Caco-2 (cell line): Measurements from ENCODE around the gene SEC22A. TPM values are rescaled to one million over a fixed set of nuclear protein-coding genes. Genes with fewer than 3 reads are reported as not detected.

Source experiments
- Bru-seq: library from RNA; stranded (reverse); fragments of 400-500 nt; gene quantifications from one replicate; lab custom pipeline; 2021; lab: Mats Ljungman, UMichigan
- BruChase-seq, 2 experiments: library from RNA; stranded (reverse); fragments of 400-500 nt; gene quantifications; one replicate each; lab custom pipeline; 2021; lab: Mats Ljungman, UMichigan
- BruUV-seq: library from RNA; stranded (reverse); fragments of 400-500 nt; replicated peaks from 2 replicates; lab custom pipeline; 2021; lab: Mats Ljungman, UMichigan
- CTCF ChIA-PET: fragments of 300-600 bp; sonication (Branson Sonifier 250); formaldehyde crosslinking; loops from one replicate; lab custom pipeline; 2022; ENCODE audit warnings: antibody characterized with exemption; lab: Charles Lee
- POLR2A ChIA-PET: fragments of 300-600 bp; sonication (Branson Sonifier 250); formaldehyde crosslinking; loops from one replicate; lab custom pipeline; 2022; ENCODE audit warnings: antibody characterized with exemption; lab: Charles Lee
- DNase-seq, 2 experiments: peaks; one replicate each; pipeline versions ENCODE4 v3.0.0 to v3.0.0-alpha.2; 2020 to 2022
- H3K27me3 ChIP-seq: replicated peaks from 2 replicates; pipeline ENCODE4 v1.6.0; 2011; ENCODE audit warnings: low read length; ENCODE audit not compliant: control insufficient read depth, insufficient read depth
- H3K36me3 ChIP-seq: 2 replicates; pipeline ENCODE4 v1.5.1; 2011; ENCODE audit warnings: low read length; ENCODE audit not compliant: control insufficient read depth, insufficient read depth
- H3K4me1 ChIP-seq: fragments of 250-450 bp; sonication (Bioruptor Pico); 2 replicates; pipeline ENCODE4 v1.5.1; 2020; ENCODE audit warnings: mild to moderate bottlenecking
- H3K4me3 ChIP-seq: 2 replicates; pipeline ENCODE4 v1.5.1; 2011; ENCODE audit warnings: low read depth, mild to moderate bottlenecking, control low read depth, low read length
- H3K9me3 ChIP-seq: fragments of 250-450 bp; sonication (Bioruptor Pico); 2 replicates; pipeline ENCODE4 v1.5.1; 2020; ENCODE audit warnings: mild to moderate bottlenecking, moderate library complexity
- H3K27ac Mint-ChIP-seq: one replicate; pipeline ENCODE4 v1.8.0; 2022; ENCODE audit warnings: mixed read lengths; ENCODE audit not compliant: unreplicated experiment
- H3K27me3 Mint-ChIP-seq: one replicate; pipeline ENCODE4 v1.8.0; 2022; ENCODE audit warnings: mixed read lengths; ENCODE audit not compliant: insufficient read depth, unreplicated experiment
- H3K36me3 Mint-ChIP-seq: one replicate; pipeline ENCODE4 v1.8.0; 2022; ENCODE audit warnings: mild to moderate bottlenecking, mixed read lengths; ENCODE audit not compliant: insufficient read depth, unreplicated experiment
- H3K4me1 Mint-ChIP-seq: one replicate; pipeline ENCODE4 v1.8.0; 2022; ENCODE audit warnings: low read depth, mixed read lengths; ENCODE audit not compliant: unreplicated experiment
- H3K4me3 Mint-ChIP-seq: one replicate; pipeline ENCODE4 v1.8.0; 2022; ENCODE audit warnings: mild to moderate bottlenecking, moderate library complexity, mixed read lengths; ENCODE audit not compliant: unreplicated experiment
- H3K9me3 Mint-ChIP-seq: one replicate; pipeline ENCODE4 v1.8.0; 2022; ENCODE audit warnings: mixed read lengths; ENCODE audit not compliant: unreplicated experiment
- CTCF ChIP-seq, 2 experiments: fragments of 200-600 bp in 1 of 2; IDR thresholded peaks; 1 replicate in 1 of 2; 2 replicates in 1 of 2; pipeline versions ENCODE4 v1.5.1 to v1.8.0; 2011 to 2022; ENCODE audit warnings: antibody characterized with exemption in 1 of 2, control low read depth in 1 of 2, inconsistent platforms in 1 of 2, low read depth in 1 of 2, low read length in 1 of 2, mild to moderate bottlenecking in 1 of 2, moderate library complexity in 1 of 2; ENCODE audit not compliant: insufficient read depth in 1 of 2, severe bottlenecking in 1 of 2, unreplicated experiment in 1 of 2
- intact Hi-C: fragments of 100-400 bp; cut with micrococcal nuclease; formaldehyde crosslinking; loops from one replicate; pipeline ENCODE4 v1.10.0; 2022; ENCODE audit not compliant: unreplicated experiment
- long read RNA-seq: library from polyadenylated mRNA; stranded (forward); transcript quantifications from one replicate; pipeline ENCODE4 v2.0.0, GENCODE V29; 2022
- total RNA-seq: library from RNA; stranded (reverse); gene quantifications from 2 replicates; pipeline ENCODE4 v1.2.3, GENCODE V29; 2022

The SEC22A gene
- total RNA-seq (12.5 and 17.7 TPM in 2 replicates), Bru-seq, nascent RNA (percentile 77 among the genes with signal in this experiment), BruChase-seq, experiment 1, labeled RNA remaining after a 2-hour chase (percentile 76 among the genes with signal in this experiment), BruChase-seq, experiment 2, labeled RNA remaining after a 6-hour chase (percentile 67 among the genes with signal in this experiment)
- long read RNA-seq, transcript SEC22A-210 (7 exons, 972 nt), result major isoform, 19 of 30 reads
- long read RNA-seq, partial matches to known transcripts, result 1 of 30 reads
- long read RNA-seq, other reads (novel, unspliced or antisense), result 9 of 30 reads

DNA sequence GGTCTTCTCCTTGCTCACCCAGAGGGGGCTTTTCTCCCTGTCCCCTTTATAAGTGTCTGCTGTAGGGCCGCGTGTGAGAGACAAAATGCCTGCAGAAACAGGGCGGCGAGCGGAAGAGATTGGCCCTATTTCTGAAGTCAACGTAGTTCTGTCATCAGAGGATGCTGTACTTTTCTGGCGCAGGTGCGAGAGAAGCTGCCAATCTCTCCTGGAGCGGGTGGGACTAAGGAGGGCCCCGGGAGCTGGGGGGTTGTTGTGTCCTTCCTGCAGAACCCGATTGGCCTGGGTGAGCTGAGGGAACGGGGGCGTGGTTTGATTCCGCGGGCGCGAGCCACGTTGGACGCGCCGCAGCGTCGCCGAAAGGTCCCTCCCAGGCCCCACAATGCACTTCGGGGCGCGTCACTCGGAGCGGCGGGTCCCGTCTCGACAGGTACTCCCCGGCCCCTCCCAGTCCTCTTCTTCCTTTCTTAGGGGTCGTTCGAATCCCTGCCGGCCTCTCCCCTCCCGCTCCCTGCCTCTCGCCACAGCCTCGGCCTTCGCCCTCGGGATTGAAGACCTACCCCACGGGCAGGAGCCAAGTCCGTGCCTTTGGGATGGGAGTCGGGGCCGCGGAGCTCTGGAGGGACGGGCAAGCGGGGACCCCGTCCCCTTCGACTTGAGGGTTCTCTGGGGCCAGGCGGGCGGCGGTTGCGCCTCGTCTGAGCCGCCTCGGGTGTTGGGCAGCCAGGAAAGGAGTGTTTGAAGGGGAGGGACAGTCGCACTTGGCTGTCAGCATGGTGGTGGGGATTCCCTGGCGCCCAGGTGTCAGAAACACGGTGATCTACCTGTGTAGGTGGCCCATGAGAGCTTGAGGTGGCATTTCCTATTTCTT is at the start of gene SEC22A:
Gene SEC22A, plus strand, starts transcription at position 387 of the 871 bp plus-strand sequence. CDS start 7,275 bp downstream, outside the sequence.
- BruUV-seq, result no TSS peak
- Histone ChIP-seq H3K4me3 (peak within 1 kb of the TSS; percentile 99), H3K9me3 (no peaks in the 10 kb centered on the region), H3K36me3 (no peaks in the 10 kb centered on the region), H3K27me3 (no peaks in the 10 kb centered on the region), H3K4me1 (peaks cover 10% of the 10 kb centered on the region)
- Mint-ChIP-seq H3K36me3 (peaks cover 13% of the 10 kb centered on the region), H3K27ac (peak within 1 kb of the TSS; percentile 93), H3K4me3 (peak within 1 kb of the TSS; percentile 94), H3K27me3 (no peaks in the 10 kb centered on the region), H3K9me3 (peaks cover 10% of the 10 kb centered on the region), H3K4me1 (peaks cover 11% of the 10 kb centered on the region)
- CTCF ChIA-PET, result interaction anchor here (0.6 to 1.1 kb wide), 3 partner anchors 151 to 174 kb away, joined by 3 to 5 read pairs (median 3); partner anchors contain the start of gene SEMA5B
- intact Hi-C loops, result no loop called here
- peak; percentile 92 to 95 for DNase-seq
- TF ChIP-seq CTCF (IDR thresholded peaks at IDR 0.05; ENCODE audit: insufficient read depth in 1 of 2, low read depth in 1 of 2, low read length in 1 of 2, severe bottlenecking in 1 of 2, unreplicated experiment in 1 of 2), result no peak
- POLR2A ChIA-PET, result interaction anchor here (0.6 to 1.3 kb wide), 7 partner anchors 16 to 408 kb away, joined by 3 to 7 read pairs (median 3); partner anchors contain the start of genes HSPBAP1 and PDIA5

- peaks cover 34% of the 10 kb centered on the region for H3K36me3 Mint-ChIP-seq
- no peak for TF ChIP-seq CTCF (IDR thresholded peaks at IDR 0.05; ENCODE audit: insufficient read depth in 1 of 2, low read depth in 1 of 2, low read length in 1 of 2, severe bottlenecking in 1 of 2, unreplicated experiment in 1 of 2)
- BruUV-seq, result no TSS peak
- H3K4me1 Mint-ChIP-seq, result no peaks in the 10 kb centered on the region
- CTCF ChIA-PET, result no interaction called here
- H3K36me3 ChIP-seq, result 0 out of 2 replicates have a peak, but pooled peaks cover 2% of the 10 kb centered on the region
- H3K9me3 Mint-ChIP-seq, result no peaks in the 10 kb centered on the region
- H3K9me3 ChIP-seq, result no peaks in the 10 kb centered on the region
- H3K4me1 ChIP-seq, result no peaks in the 10 kb centered on the region
- no peaks in the 10 kb centered on the region for H3K27me3 ChIP-seq
- H3K4me3 ChIP-seq, result no peak overlapping the region
- H3K4me3 Mint-ChIP-seq, result no peak overlapping the region
- DNase-seq, result no peak
- intact Hi-C loops, result no loop called here
- H3K27me3 Mint-ChIP-seq, result no peaks in the 10 kb centered on the region
- no peak overlapping the region for H3K27ac Mint-ChIP-seq
- POLR2A ChIA-PET, result interaction anchor here (0.6 kb wide), 1 partner anchor 106 kb away, joined by 3 read pairs; no protein-coding TSS in a partner anchor
These were observed 49.1 kb upstream of the SEC22A start for GRCh38 chr3:123152687-123153086.
